CD4-positive, alpha-beta T cell treated with Interleukin-15 for 4 hours (primary cell): ENCODE data around the gene TMED7.
"Not testable (repeated sequence)": the region's sequence is repeated elsewhere in the genome, so short reads cannot be mapped to it uniquely, and the experiment has no call there.

ENCODE experiments used
- DNase-seq: peaks from one replicate; pipeline ENCODE4 v3.0.0-alpha.2; 2020; ENCODE audit warnings: low spot score

The TMED7 gene

DNA sequence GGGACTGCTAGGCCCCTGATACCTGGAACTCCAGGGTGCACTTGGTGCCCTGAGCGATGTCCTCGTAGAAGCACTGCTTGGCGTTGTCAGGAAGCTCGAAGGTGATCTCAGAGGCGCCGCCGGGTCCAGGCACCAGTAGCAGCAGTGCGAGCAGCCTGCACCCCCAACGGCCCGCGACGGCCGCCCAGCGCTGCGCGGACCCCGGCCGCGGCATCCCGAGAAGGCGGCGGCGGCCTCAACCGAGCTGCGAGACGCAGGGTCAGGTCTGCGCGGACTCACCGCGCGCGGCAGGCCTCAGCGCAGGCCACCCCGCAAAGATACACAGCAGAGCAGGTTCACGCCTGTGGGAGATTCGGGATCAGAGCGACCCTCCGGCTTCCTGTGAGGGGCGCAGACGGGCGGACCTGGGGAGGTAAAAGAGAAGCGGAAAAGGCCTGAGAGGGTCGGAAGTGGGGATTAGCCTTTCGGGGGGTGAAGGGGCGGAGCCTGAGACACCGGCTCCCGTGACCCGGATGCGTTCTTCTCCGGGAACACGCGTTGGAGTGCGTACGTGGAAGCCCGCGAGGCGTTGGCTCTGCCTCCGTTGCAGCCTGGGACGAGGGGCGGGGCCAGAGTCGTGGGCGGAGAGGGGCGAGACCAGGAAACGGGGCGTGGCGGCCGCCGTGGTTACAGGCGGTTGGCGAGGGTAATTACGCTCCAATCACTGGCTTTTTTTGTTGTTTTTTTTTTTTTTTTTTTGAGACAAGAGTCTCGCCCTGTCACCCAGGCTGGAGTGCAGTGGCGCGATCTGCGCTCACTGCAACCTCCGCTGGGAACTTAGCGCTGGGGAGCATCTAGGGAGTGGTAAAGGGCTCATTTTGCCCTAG lies at the start of gene TMED7:
Gene TMED7 (minus strand): TSS at position 458 of the 866 bp plus-strand sequence. CDS start 244 bp downstream, at position 214.
- peak; percentile 100 for DNase-seq

DNA sequence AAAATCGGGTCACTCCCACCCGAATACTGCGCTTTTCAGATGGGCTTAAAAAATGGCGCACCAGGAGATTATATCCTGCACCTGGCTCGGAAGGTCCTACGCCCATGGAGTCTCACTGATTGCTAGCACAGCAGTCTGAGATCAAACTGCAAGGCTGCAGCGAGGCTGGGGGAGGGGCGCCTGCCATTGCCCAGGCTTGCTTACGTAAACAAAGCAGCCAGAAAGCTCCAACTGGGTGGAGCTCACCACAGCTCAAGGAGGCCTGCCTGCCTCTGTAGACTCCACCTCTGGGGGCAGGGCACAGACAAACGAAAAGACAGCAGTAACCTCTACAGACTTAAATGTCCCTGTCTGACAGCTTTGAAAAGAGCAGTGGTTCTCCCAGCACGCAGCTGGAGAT lies 48.9 kb upstream of the TMED7 start:
- not testable (repeated sequence) for DNase-seq

DNA sequence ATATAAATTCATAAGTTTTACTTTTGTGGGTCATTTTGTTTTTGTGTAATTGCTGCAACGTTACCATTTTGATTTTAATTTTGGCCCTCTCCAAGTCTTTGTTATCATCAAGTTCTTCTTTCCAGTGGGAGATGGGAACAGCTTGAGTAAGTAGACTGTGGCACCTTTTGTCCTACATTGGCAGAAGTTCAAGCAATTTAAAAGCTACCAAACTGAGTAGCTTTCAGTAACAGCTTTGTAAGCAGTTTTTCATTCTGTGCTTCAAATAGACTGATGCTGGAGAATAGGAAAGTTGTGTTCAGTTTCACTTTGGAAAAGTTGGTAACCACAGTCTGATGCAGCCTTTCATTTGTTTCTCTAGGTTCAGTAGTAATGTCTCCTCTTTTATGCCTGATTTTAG lies 47.8 kb upstream of the TMED7 start:
- DNase-seq: no peak

DNA sequence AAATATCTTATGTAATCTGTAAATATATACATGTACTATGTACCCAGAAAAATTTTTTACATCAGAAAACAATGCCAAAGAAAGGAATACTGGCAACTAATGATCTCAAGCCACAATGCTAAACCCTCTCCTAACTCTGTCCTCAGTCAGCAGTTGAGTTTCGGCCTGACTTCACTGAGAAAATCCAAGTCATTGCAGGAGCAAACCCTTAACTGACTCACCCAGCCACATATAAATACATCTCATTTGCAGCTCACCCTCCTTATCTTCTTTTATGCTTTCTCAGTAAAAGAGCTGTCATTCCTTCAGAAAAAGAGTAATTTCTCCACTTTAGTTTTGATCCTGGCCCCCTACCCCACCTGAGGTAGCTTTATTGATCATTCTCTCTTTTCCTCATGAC lies 46.1 kb upstream of the TMED7 start:
- DNase-seq: no peak

DNA sequence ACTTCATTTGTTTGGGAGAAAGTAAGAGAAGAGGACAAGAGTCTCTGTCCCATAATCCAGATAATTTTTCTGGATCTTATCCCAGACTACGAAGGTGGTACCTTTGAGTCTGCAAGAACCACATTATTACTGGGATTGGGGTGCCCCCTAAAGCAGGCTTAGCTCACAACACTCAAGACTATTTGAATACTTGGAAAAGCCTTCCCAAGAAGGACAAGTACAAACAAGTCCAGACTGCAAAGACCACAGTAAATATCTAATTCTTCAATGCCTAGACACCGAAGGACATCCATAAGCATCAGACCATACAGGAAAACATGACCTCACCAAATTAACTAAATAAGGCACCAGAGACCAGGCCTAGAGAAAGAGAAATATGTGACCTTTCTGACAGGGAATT lies 40.2 kb upstream of the TMED7 start:
- DNase-seq: no peak

DNA sequence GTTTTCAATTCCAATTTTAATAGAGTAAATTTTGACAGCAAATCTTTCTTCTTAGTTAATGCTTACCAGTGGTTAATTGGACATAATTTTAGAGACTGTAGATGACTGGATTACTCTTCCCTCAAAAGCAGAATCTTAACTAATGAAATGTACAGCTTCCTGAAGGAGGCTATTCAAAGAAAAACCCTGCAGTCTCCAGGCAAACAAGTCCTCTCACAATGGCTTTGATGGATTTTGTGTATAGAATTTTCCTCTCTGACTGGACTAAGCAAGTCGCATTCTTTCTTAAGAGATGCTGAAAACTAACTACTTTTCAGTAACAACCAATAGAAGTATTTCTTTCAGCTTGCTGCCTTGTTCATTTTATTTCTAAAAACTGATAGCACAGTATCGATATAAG lies 35.7 kb upstream of the TMED7 start:
- no peak for DNase-seq

DNA sequence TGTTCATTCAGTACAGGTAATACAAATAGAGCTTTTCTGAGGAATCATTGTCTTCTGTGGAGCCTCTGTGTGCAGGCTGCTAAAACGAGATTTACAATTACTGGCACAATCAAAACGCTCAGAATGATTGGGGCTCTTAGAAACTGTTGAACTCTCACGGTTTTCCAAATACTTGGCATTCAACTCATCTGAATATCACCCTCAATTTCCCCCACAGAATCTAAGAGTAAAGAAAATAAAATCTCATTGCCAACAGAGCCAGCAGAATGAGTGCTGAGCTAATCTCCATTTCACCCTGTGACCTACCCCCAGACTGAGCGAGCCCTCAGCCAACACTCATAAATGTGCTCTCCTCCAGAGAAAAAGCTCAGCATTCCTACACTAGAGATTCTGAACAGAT lies 35.3 kb upstream of the TMED7 start:
- DNase-seq: no peak

DNA sequence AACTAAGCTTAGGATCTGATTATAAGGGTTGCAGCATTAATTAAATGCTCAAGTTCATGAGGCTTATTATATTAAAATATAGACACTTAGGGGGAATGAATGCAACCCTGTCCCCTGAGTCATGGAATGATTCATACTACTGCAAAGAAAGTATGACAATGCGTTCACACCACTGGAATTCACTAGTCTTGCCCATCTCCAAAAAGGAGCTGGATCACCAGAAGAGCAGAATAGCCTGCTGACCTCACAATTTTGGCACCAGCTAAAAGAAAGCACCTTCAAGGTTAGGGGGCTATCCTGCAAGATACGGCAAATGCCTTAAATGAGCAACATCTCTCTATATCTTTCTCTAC lies 32.0 kb upstream of the TMED7 start:
- no peak for DNase-seq

DNA sequence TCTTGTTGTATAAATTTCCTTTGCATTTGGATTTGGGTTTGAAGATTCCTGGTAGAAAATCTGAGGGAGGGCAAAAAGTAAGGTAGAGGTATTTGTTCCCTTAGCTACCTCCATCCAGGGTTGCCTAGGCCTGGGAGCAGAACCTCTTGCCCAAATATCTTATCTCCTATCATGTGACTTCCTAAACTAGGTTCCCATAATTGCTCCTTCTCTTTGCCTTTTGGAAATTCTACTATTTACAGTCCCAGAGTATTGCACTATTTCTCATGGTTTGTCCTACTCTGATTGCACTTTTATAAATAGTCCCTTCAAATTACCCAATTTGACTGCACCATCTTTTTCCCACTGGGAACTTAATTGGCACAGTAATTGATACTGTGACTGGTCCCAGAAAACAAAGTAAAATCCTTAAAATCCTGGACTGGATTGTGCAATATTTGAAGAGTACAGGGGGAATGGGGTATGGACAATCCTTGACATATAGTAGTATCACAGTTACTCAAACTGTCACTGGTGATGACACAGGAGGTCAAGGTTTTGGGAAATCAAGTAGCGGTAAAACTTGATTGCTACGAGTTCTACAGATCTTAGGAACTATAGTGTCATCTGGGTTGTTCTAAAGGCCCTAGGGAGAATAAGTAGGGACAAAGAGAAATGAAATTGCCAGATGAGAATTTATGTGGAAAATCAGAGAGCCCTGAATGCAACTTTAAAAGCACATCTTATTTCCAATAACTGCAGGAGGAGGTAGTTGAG lies 31.5 kb upstream of the TMED7 start:
- DNase-seq: no peak

DNA sequence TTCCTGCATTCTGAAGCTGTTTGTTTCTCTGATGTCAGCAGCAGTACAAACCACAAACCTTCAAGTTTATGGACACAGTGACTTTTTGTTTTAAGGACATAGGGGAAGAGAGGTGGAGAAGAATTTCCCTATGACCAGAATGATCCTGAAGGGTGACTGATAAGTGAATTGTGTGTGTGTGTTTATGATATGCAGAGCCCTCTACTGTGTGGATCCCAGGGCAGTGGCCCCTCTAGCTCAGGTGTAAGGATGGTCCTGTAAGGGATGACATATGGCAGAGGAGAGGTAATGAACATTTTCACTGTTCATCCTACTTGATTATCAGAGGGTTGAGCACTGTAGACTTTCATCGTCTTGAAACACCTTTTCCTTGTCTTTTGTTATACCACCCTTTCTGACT lies 30.6 kb upstream of the TMED7 start:
- no peak for DNase-seq

DNA sequence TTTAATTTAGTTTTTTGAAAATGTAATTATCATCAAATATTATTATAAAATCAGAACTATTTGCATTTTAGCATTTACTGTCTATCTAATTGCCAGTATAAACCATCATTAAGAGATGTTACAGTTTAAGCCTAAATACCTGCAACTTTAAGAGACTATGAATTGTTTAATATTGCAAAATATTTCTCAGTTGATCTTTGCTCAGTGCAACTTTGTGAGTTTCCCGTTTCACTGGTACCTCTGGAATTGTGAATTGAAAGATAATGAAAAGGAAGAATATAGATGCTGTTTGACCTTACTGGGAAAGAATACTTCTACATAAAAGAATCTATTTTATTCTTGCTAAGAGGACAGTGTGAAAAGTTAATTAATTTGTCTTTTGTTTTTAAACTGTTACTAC lies 30.2 kb upstream of the TMED7 start:
- DNase-seq: no peak

DNA sequence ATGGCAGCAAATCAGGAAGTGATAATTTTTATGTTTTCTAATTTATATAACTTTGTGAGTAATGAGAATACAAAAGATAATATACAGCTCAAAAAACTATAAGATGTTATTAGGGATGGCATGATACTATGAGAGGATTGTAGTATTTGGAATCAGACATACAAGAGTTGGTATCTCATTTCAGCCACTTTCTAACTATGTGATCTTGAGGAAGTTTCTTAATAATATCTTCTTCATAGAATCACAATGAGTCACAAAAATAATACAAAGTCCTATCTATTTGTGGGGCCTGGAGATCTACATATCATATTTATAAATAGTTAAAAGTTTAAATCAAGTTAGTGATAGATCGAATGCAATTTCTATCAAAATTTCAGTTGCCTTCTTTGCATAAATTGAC lies 23.7 kb upstream of the TMED7 start:
- no peak for DNase-seq

DNA sequence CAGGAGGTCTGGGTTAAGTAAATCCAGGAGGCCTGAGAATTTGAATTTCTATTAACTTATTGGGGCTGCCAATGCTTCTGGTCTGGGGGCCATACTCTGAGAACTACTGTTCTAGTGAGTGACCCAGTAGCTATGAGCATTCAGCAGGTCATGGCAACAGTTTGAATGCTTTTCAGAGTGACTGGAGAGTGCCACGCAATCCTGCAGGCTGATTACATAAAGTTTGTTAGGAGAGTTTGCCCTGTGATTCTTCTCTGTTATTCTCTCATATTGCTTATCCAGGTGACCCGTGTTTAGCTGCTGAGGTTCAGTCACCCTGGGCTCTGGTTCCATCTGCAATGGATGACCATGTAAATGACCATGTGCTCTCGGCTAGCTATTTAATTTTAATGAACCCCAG lies 22.2 kb upstream of the TMED7 start:
- no peak for DNase-seq

DNA sequence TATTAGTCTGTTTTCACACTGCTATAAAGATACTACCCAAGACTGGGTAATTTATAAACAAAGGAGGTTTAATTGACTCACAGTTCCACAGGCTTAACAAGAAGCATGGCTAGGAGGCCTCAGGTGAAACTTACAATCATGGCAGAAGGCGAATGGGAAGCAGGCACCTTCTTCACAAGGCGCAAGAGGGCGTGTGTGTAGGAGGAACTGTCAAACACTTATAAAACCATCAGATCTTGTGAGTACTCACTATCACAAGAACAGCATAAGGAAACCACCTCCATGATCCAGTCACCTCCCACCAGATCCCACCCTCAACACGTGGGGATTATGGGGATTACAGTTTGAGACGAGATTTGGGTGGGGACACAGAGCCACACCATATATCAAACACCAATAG lies 19.6 kb upstream of the TMED7 start:
- DNase-seq: not testable (repeated sequence)

DNA sequence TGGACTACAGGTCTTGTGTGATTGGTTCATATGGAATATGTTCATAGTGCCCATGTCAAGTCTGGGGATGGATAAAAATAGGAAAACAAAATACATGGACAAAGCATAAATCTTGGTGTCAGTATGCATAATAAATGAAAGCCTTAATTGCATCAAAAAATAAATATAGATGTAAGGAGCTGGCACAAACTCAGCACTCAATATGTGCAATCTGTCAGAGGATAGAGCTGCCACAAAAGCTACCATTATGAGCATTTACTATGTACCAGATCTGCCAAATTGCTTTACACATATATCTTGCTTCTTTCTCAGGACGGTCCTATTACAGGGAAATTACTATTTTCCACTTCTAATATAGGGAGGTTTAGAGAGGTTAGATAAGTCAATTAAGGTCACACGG lies 18.2 kb upstream of the TMED7 start:
- DNase-seq: no peak

DNA sequence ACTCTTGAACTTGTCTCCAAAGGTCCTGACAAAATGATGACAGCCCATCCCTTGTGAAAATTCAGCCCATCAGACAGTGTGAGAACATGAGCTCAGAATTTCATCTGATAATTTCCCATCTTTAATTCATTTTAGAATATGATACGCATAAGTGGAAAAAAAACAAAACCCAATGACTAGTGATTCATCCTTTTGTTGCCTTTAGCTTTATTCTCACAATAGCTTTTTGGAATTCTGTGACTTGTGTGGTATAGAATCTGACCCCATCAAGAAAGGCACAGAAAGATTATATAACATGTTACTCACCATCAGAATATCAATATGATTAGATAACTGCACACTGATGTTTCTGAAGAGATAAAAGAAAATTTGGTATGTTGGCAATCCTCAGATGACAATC lies 16.1 kb upstream of the TMED7 start:
- DNase-seq: no peak

DNA sequence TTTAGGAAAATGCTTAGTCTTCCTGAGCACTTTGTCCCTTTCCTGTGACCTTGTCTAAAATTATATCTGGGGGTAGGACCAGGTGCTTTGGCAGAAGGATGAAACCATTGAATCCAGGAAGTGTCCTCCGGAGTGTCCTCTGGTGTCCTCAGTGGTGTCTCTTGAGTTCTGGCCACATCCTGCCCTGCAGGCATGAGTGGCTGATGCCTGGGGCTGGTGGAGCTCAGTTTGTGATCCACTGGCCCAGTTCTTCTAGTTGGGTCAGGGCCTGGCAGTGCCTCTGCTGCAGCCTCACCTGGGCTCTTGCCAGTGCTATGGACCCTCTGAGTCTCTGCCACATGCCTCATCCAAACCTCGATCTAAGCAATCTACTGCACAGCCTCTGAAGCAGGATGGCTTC lies 14.4 kb upstream of the TMED7 start:
- DNase-seq: no peak

DNA sequence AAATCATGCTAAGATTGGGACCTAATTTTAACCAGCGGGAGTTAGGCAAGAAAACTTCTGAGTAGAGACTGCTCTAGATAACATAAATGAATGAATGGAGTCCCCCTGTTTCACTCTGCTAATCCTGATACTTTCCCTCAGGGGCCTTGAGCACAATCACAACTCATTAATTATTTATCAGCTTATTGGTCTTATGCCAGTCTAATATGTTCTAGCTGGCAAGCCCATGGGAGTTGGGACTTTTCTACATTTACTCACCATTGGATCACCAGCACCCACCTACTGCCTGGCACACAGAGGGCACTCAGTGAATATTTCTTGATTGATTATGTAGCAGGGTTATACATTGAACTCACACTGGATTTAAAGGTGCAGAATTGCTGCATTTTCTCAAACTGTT lies 13.5 kb upstream of the TMED7 start:
- no peak for DNase-seq

DNA sequence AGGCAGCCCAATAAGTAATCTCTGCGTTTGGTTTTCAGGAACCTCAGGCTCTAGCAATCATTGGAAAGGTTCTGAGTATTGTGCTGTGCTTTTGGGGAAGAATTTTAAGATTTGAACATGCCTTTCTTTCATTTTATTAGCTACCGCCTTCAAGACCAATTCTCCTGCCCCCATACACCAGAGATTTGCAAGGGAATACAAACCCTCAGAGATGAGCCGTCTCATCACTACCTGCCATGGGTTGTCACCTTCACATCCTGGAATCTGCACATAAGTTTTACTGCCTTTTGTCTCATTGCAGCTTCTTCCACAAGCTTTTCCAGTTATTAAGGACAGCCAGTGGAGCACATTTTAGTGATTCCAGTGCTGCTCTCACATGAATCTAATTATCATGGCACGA lies 11.7 kb upstream of the TMED7 start:
- DNase-seq: no peak

DNA sequence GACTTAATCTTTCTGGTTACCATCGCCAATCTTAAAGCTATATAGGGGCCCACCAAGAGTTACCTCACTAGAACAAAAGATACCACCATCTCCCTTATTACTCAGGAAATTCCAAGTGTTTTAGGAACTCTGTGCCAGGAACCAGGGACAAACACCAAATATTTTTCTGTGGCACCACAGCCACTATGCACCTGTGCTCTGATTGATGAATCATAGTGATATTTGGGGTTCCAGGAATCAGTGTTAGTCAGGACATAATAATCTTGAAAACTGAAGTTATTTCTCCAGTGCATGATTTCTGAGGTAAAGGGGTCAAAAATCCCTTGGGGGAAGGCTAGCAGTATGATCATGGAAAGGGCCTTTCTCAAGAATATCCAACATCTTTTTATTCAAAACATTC lies 10.2 kb upstream of the TMED7 start:
- DNase-seq: no peak

DNA sequence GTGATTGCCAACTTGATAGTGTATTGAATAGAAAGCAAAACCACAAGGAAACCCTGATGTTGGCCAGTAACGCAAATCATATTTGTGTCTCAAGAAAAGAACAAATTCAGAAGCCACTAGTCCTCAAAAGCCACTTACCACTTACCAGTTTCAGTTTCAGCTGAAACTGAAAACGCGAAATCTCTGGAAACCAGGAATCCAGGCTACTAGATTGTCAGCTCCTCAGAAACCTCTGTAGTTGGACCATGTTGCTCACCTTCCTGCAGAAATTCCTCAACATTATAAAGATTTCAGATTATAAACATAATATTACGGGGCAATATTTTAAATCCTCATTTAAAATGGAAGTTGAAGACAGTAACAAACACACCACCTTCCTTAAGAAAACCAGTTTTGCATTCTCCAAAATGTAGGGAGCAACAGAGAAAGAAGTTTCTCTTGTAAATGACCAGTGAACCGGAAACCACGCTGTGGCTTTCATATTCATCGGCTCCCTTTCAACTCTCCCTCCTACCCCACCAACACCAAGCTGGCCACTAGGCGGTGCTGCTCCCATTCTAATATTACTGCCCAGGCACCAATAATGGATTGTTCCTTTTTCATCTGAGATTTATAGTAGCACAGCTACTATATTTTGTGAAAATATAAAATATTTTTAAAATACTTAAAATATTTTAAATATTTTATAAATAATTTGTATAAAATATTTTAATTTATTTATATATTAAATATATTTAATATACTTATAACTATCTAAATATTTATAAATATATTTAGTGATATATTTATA lies 8.7 kb upstream of the TMED7 start:
- DNase-seq: peak; percentile 83

DNA sequence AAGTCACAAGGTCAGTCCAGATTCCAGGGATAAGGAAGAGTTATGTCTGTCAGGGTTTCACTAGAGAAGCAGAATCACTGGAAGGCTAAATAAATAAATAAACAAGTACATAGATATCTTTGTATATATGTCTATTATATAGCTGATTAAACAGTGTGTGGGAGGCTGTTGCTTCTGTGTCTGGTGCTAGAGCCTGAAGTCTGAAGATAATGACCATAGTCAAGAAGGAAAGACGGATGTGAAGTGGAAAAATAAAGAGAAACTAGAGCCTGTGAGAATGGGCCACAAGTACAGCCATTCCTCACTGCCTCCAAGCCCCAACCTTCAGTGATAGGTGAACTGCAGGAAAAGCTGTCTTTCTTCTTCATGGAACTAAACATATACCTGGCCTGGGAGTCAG lies 4.1 kb upstream of the TMED7 start:
- DNase-seq: no peak
